Activated T-cell treated with anti-CD3 and anti-CD28 coated beads, Interleukin-2, amount 50 U/mL, for 4 hours (primary cell): ENCODE data around the gene VAT1. TPM values are rescaled to one million over a fixed set of nuclear protein-coding genes. Genes with fewer than 3 reads are reported as not detected.

Source experiments
- ATAC-seq, 2 donors: fragments of 200-7000 bp; cut with Tn5 transposase; one replicate each; pipeline ENCODE4 v1.10.0; 2021
- DNase-seq: peaks from one replicate; pipeline ENCODE4 v3.0.0-alpha.2; 2020
- H3K27me3 Mint-ChIP-seq: one replicate; pipeline ENCODE4 v1.8.0; 2021; ENCODE audit warnings: low read depth, mixed read lengths
- H3K36me3 Mint-ChIP-seq: one replicate; pipeline ENCODE4 v1.8.0; 2022; ENCODE audit warnings: mixed read lengths; ENCODE audit not compliant: insufficient read depth
- H3K4me1 Mint-ChIP-seq: one replicate; pipeline ENCODE4 v1.8.0; 2021; ENCODE audit warnings: low read depth, mixed read lengths
- H3K4me3 Mint-ChIP-seq: one replicate; pipeline ENCODE4 v1.8.0; 2021; ENCODE audit warnings: mild to moderate bottlenecking, moderate library complexity, mixed read lengths
- H3K9me3 Mint-ChIP-seq: one replicate; pipeline ENCODE4 v1.8.0; 2021; ENCODE audit warnings: mixed read lengths
- total RNA-seq, 3 donors: library from RNA; stranded (reverse); gene quantifications; one replicate each; pipeline ENCODE4 v1.2.1, GENCODE V29; 2021

VAT1 gene
- total RNA-seq, 3 donors from 2014 or later: 11.7 to 15.9 (median 15.5) TPM

DNA sequence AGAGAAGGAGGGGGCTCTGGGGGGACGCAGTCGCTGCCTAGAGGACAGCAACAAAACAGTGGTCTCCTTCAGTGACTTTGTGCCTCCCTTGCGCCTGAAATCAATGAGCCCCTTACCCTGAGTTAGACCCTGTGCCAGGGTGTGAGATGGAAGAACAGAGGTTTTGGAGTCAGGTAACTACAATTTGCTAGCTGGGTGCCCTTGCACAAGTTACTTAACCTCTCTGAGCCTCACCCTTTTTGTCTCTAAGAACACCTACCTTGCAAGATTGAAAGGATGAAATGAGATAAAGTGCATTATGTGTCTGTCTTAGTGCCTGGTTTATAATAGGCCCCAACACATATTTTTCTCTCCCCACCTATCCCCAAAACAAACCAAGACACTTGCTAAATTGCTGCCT, 12.7 kb upstream of the VAT1 start:
- Mint-ChIP-seq H3K4me1 (no peaks in the 10 kb centered on the region), H3K9me3 (no peaks in the 10 kb centered on the region), H3K4me3 (no peak overlapping the region), H3K36me3 (no peaks in the 10 kb centered on the region), H3K27me3 (no peaks in the 10 kb centered on the region)
- ATAC-seq (no peak), DNase-seq (no peak)

DNA sequence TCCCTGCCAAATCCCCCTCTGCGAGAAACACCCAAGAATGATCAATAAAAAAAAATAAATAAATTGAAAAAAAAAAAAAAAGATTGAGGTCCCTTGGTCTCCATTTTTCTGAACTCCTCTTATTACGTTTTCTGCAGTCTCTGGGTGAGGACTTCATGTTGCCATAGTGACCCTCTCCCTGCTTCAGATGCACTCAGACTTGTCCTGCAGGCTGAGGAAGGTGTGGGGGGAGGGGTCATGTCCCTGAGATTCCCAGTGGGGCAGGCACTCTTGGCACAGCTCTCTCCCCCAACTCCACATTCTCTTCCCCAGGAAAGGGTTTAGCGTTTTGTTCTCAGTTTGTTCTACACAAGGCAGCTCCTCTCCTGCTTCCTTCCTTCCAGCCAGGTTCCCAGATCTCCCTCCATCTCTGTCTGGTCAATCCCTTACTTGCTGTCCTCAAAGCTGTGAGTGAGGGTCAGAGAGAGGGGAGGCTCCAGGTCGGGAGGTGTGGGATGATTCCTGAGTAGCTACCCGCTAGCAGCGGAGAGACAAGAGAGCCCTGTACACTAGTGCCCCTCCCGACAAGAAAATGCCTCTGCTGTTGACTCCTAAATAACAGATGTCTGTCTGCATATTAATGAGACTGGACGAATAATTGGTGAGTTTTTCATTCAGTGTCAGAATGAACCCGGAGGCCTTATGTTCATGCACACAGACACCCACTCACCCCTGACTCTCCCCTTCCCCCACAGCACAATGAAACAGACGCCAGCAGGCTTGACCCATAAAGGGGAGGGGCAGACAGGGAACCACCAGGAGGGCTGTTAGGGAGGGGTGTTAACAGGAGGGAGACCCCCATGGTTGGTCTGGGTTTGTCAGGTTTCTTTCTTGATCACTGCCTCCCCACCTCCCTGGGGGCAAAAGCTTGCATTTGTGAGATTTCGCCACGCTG, 12.0 kb upstream of the VAT1 start:
- no peak for DNase-seq
- Mint-ChIP-seq H3K4me3 (no peak overlapping the region), H3K4me1 (no peaks in the 10 kb centered on the region), H3K36me3 (no peaks in the 10 kb centered on the region), H3K27me3 (no peaks in the 10 kb centered on the region), H3K9me3 (no peaks in the 10 kb centered on the region)
- no peak for ATAC-seq

- DNase-seq (no peak), ATAC-seq (no peak)
- H3K36me3 Mint-ChIP-seq: no peaks in the 10 kb centered on the region
- H3K4me1 Mint-ChIP-seq: no peaks in the 10 kb centered on the region
- no peaks in the 10 kb centered on the region for H3K27me3 Mint-ChIP-seq
- H3K4me3 Mint-ChIP-seq: no peak overlapping the region
- H3K9me3 Mint-ChIP-seq: no peaks in the 10 kb centered on the region
Observed at GRCh38 chr17:43031666-43032065, 9.5 kb upstream of the VAT1 start.

GRCh38 chr17:43030137-43030767, 8.1 kb upstream of the VAT1 start:
- H3K36me3 Mint-ChIP-seq: no peaks in the 10 kb centered on the region
- no peaks in the 10 kb centered on the region for H3K9me3 Mint-ChIP-seq
- ATAC-seq (no peak), DNase-seq (no peak)
- H3K4me3 Mint-ChIP-seq: no peak overlapping the region
- H3K4me1 Mint-ChIP-seq: no peaks in the 10 kb centered on the region
- H3K27me3 Mint-ChIP-seq: no peaks in the 10 kb centered on the region

GRCh38 chr17:43028221-43028861, 6.2 kb upstream of the VAT1 start:
- H3K4me3 Mint-ChIP-seq: no peak overlapping the region
- ATAC-seq: no peak

GRCh38 chr17:43027091-43028032, 5.2 kb upstream of the VAT1 start:
- H3K4me1 Mint-ChIP-seq: peaks cover 8% of the 10 kb centered on the region
- no peaks in the 10 kb centered on the region for H3K36me3 Mint-ChIP-seq
- H3K27me3 Mint-ChIP-seq: no peaks in the 10 kb centered on the region
- no peak for DNase-seq
- ATAC-seq: no peak
- no peak overlapping the region for H3K4me3 Mint-ChIP-seq
- no peaks in the 10 kb centered on the region for H3K9me3 Mint-ChIP-seq

More at GRCh38 chr17:43028221-43028861, 6.2 kb upstream of the VAT1 start:
- Mint-ChIP-seq H3K9me3 (no peaks in the 10 kb centered on the region), H3K4me1 (peaks cover 8% of the 10 kb centered on the region), H3K36me3 (no peaks in the 10 kb centered on the region), H3K27me3 (no peaks in the 10 kb centered on the region)
- no peak for DNase-seq

GRCh38 chr17:43026595-43026994, 4.4 kb upstream of the VAT1 start:
- Mint-ChIP-seq H3K9me3 (no peaks in the 10 kb centered on the region), H3K4me1 (peaks cover 9% of the 10 kb centered on the region), H3K36me3 (no peaks in the 10 kb centered on the region), H3K27me3 (no peaks in the 10 kb centered on the region), H3K4me3 (peak overlapping the region; percentile 57)
- ATAC-seq: no peak
- DNase-seq: no peak

DNA sequence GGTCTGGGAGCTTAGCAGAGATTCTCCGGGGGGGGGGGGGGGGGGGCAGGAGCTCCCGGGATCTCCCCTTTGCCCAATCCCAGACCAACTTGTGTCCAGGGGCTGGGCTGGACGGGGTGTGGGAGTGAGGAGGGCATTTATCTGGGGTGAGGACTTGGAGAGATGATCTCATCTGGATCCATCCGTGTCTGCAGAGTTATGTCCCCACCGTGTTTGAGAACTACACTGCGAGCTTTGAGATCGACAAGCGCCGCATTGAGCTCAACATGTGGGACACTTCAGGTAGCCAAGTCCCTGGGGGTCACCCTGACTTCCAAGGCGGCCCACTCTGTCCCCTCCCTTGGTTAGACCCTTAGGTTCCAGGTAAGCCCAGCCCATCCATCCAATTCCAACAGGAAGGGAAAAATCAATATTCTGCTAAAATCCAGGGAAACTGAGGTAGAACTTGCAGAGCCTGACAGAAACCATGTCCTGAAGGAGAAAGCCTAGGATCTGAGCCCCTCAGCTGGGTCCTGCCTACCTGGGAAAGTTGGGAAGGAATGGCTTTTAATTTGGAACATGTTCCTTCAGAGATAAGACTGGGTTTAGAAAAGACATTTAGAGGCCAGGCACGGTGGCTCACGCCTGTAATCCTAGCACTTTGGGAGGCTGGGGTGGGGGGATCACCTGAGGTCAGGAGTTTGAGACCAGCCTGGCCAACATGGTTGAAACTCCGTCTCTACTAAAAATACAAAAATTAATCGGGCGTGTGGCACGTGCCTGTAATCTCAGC, 3.8 kb upstream of the VAT1 start:
- H3K36me3 Mint-ChIP-seq: no peaks in the 10 kb centered on the region
- DNase-seq (no peak), ATAC-seq (no peak)
- peak overlapping the region; percentile 73 for H3K4me3 Mint-ChIP-seq
- H3K4me1 Mint-ChIP-seq: peaks cover 13% of the 10 kb centered on the region
- no peaks in the 10 kb centered on the region for H3K9me3 Mint-ChIP-seq
- no peaks in the 10 kb centered on the region for H3K27me3 Mint-ChIP-seq

- DNase-seq: no peak
- Mint-ChIP-seq H3K36me3 (no peaks in the 10 kb centered on the region), H3K27me3 (no peaks in the 10 kb centered on the region), H3K4me3 (peak overlapping the region; percentile 73), H3K9me3 (no peaks in the 10 kb centered on the region), H3K4me1 (peaks cover 16% of the 10 kb centered on the region)
- ATAC-seq: no peak
Observed at GRCh38 chr17:43025290-43025657, 3.1 kb upstream of the VAT1 start.

DNA sequence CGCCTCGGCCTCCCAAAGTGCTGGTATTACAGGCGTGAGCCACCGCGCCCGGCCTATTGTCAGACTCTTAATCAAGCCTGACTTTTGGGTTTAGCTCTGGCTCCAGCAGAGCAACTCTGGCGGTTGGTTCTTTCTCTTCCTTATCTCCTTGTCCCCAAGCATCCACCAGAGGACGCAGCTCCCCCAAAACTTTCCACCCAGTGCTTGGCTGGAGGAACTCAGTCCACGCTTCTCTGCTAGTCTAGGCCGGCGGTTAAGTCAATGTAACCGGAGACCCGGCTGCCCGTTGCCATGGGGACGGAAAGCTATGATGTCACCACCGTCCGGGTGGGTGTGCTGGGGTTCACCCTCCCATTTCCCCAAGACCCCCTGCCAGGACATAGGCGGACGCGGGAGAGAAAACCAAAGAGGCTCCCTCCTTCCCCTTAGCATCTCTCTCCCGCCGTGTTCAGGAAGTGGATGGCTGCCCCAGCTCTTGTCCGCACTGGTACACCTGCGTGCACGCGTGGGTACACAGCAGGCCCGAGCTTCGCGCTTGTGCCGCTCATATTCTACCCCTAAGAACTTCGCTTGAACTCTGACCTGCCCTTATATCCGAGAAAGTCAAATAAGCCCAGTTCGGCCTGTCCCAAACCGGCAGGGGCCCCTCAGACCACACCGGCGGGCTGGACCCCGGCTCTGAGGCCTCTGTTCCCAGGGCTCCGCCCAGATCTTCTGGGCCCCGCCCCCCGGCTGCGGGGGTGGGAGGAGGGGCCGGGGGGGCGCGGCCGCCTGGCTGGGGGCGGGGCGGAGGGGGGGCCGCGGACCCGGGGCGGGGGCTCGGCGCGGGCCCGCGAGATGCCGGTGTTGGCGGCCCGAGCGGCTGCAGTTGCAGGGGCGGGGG, 2.5 kb upstream of the VAT1 start, which contains the start of gene RND2:
Gene RND2, plus strand, starts transcription at position 825 of the 883 bp plus-strand sequence. CDS start 117 bp downstream, outside the sequence.
- Mint-ChIP-seq H3K36me3 (no peaks in the 10 kb centered on the region), H3K9me3 (no peaks in the 10 kb centered on the region), H3K4me3 (peak within 1 kb of the TSS; percentile 84), H3K4me1 (peaks cover 22% of the 10 kb centered on the region), H3K27me3 (no peaks in the 10 kb centered on the region)
- DNase-seq (peak; percentile 76), ATAC-seq (peak; percentile 57 to 60)

DNA sequence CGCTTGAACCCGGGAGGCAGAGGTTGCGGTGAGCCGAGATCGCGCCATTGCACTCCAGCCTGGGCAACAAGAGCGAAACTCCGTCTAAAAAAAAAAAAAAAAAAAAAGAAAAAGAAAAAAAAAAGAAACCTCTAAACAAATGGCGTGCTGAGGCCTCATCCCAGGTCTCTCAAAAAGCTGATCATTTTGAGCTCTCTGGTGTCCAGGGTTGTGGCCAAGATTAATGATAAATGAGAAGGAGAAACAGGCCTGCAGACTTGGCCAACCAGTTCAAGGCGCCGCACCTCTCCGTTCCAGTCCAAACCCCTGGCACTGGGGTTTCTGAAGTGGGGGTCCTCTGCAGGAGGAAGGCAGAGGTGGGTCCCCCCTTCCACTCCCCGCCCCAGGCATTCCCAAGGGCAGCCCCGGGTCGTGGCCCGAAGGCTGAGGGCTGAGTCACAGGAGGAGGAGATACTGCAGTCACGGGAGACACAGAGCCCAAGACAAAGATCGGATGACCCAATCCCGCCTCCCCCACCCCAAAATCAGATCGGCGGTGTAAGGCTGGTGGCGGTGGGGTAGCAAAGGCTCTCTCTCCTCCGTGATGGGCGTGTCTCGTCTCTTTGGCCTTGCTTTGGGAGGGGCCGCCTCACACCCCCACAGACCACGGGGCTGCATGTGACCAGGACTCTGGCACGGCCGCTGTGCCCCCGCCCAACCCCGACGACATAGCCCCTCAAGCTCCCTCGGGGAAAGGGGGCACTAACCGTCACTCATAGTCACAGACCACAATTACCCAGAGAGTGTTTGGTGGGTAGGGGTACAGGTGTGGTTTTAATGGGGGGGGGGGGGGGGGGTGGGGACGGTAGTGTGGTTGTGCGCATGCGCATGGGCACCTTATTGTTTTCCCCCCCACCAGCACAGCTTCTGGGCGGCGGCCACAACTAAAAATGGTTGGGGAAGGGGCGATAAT, 1.1 kb downstream of the VAT1 start:
- no peaks in the 10 kb centered on the region for H3K36me3 Mint-ChIP-seq
- no peaks in the 10 kb centered on the region for H3K9me3 Mint-ChIP-seq
- peaks cover 35% of the 10 kb centered on the region for H3K4me1 Mint-ChIP-seq
- H3K4me3 Mint-ChIP-seq: peak overlapping the region; percentile 80
- DNase-seq (peak; percentile 32), ATAC-seq (peak in 1 of 2 donors; percentile 1)
- H3K27me3 Mint-ChIP-seq: no peaks in the 10 kb centered on the region
